Measurements from ENCODE around the gene TEX11.
"Not testable (repeated sequence)": the region's sequence is repeated elsewhere in the genome, so short reads cannot be mapped to it uniquely, and the experiment has no call there.

Gene TEX11

GRCh38 chrX:70908541-70908940 is at the start of gene TEX11:
Gene TEX11 (minus strand): TSS chrX:70908711. CDS start chrX:70907789, 922 bp downstream.
- no peak for DNase-seq

GRCh38 chrX:70954871-70955270 is 46.4 kb upstream of the TEX11 start:
- no peak for DNase-seq

GRCh38 chrX:70924294-70924911 is 15.9 kb upstream of the TEX11 start:
- DNase-seq = no peak

GRCh38 chrX:70922774-70923473 is 14.4 kb upstream of the TEX11 start:
- DNase-seq = no peak

- no peak for DNase-seq
Observed at GRCh38 chrX:70921709-70922352, 13.3 kb upstream of the TEX11 start.

GRCh38 chrX:70916754-70917153 is 8.2 kb upstream of the TEX11 start:
- DNase-seq = no peak

- DNase-seq = no peak
Observed at GRCh38 chrX:70907900-70908299, 611 bp downstream of the TEX11 start.

GRCh38 chrX:70901465-70901864 is 7.0 kb downstream of the TEX11 start:
- no peak for DNase-seq

GRCh38 chrX:70890441-70890840 is 18.1 kb downstream of the TEX11 start:
- not testable (repeated sequence) for DNase-seq

- DNase-seq = no peak
Observed at GRCh38 chrX:70878902-70879301, 29.6 kb downstream of the TEX11 start.

- no peak for DNase-seq
Observed at GRCh38 chrX:70852294-70852693, 56.2 kb downstream of the TEX11 start.

- not testable (repeated sequence) for DNase-seq
Observed at GRCh38 chrX:70844081-70844480, 64.4 kb downstream of the TEX11 start.

GRCh38 chrX:70843620-70844019 is 64.9 kb downstream of the TEX11 start:
- DNase-seq = not testable (repeated sequence)

- DNase-seq = no peak
Observed at GRCh38 chrX:70834589-70834988, 73.9 kb downstream of the TEX11 start.

GRCh38 chrX:70826715-70827114 is 81.8 kb downstream of the TEX11 start:
- peak; percentile 24 for DNase-seq

- no peak for DNase-seq
Observed at GRCh38 chrX:70825366-70825765, 83.1 kb downstream of the TEX11 start.

GRCh38 chrX:70808942-70809940 is 99.3 kb downstream of the TEX11 start:
- DNase-seq = no peak

GRCh38 chrX:70806081-70806480 is 102.4 kb downstream of the TEX11 start:
- DNase-seq = no peak

- not testable (repeated sequence) for DNase-seq
Observed at GRCh38 chrX:70796742-70797141, 111.8 kb downstream of the TEX11 start.

- DNase-seq = no peak
Observed at GRCh38 chrX:70774223-70774622, 134.3 kb downstream of the TEX11 start.

GRCh38 chrX:70769659-70770227 is 138.8 kb downstream of the TEX11 start:
- peak; percentile 5 for DNase-seq

GRCh38 chrX:70762285-70762684 is 146.2 kb downstream of the TEX11 start:
- no peak for DNase-seq

GRCh38 chrX:70755850-70756249 is 152.7 kb downstream of the TEX11 start:
- no peak for DNase-seq
